ENCODE results near the gene PIP5KL1.

PIP5KL1 gene

DNA sequence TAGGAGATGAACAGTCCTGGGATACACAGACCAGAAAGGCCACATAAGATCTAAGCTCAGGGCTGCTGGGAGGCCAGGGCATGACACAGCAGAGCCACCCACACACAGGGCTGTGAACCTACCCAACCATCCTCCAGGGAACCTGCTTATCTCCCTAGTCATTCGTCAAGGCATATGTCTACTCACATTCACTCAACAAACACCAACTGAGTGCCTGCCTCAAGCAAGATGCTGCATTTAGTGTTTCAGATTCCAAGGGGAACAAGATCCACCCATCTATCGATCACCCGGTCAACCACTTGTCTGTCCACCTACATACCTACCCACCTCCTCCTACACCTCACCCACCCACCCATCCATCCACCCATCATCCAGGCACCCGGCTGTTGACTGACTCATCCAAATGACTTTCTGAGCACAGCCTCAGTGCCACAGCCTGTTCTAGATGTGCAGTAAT, 5.2 kb upstream of the PIP5KL1 start:
- Histone ChIP-seq H3K9me3 (ENCODE audit: control insufficient read depth, insufficient read depth, low read depth, low read length) (no peaks in the 10 kb centered on the region), H3K27ac (ENCODE audit: low read depth, low read length) (no peak overlapping the region), H3K4me3 (ENCODE audit: low read depth, low read length) (peak overlapping the region; percentile 87; the same call in 1 of the 2 replicates), H3K9ac (ENCODE audit: low read length) (no peak overlapping the region), H3K4me1 (ENCODE audit: control insufficient read depth, insufficient read depth, low read length) (peaks cover 24% of the 10 kb centered on the region), H3K36me3 (ENCODE audit: control insufficient read depth, insufficient read depth, low read length) (no peaks in the 10 kb centered on the region), H3K27me3 (ENCODE audit: control insufficient read depth, insufficient read depth, low read length) (no peaks in the 10 kb centered on the region)

DNA sequence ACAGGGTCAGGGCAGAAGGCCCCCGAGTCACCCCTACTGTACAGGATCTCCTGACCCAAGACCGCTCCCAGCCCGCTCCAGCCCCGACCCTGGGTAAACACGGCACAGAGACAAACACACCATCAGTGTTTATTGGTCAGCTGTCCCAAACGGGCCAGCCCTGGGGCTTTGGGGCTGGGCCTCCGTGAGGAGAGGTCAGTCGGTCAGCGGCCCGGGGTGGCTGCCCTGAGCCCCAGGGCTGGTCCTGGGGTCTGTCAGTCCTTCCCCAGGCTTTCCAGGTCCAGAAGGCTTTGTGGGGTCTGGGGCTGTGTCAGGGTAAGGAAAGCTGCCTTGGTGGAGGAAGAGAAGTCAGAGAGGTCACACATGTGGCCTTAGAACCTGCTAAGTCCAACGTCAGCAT, 4.4 kb upstream of the PIP5KL1 start:
- H3K9ac ChIP-seq (ENCODE audit: low read length), result no peak overlapping the region

DNA sequence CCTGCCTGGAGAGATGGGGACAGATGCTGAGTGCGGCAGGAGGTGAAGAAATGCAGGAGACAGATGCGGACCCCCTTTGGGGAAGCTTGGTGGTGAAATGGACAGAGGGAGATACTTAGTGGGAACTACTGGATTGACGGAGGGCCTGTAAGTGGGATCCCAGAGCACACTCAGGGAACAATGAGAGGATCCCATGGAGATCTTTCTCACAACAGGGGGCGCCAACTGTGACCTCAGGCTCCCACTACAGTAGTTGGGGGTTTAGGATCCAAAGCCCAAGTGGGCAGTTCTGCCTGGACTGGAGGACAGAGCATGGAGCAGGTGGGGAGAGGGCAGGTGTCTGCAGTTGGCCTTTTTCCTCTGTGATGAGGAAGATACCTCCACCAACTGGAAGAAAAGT, 3.7 kb upstream of the PIP5KL1 start:
- peaks cover 30% of the 10 kb centered on the region for H3K4me1 ChIP-seq (ENCODE audit: control insufficient read depth, insufficient read depth, low read length)
- H3K36me3 ChIP-seq (ENCODE audit: control insufficient read depth, insufficient read depth, low read length), result no peaks in the 10 kb centered on the region
- no peak overlapping the region for H3K27ac ChIP-seq (ENCODE audit: low read depth, low read length)
- H3K4me3 ChIP-seq (ENCODE audit: low read depth, low read length), result no peak overlapping the region
- no peaks in the 10 kb centered on the region for H3K9me3 ChIP-seq (ENCODE audit: control insufficient read depth, insufficient read depth, low read depth, low read length)
- no peak overlapping the region for H3K9ac ChIP-seq (ENCODE audit: low read length)
- H3K27me3 ChIP-seq (ENCODE audit: control insufficient read depth, insufficient read depth, low read length), result peaks cover 10% of the 10 kb centered on the region

More for the DNA sequence above, 4.4 kb upstream of the PIP5KL1 start:
- Histone ChIP-seq H3K4me3 (ENCODE audit: low read depth, low read length) (no peak overlapping the region), H3K36me3 (ENCODE audit: control insufficient read depth, insufficient read depth, low read length) (no peaks in the 10 kb centered on the region), H3K27me3 (ENCODE audit: control insufficient read depth, insufficient read depth, low read length) (peaks cover 3% of the 10 kb centered on the region; the same call in 1 of the 2 replicates), H3K27ac (ENCODE audit: low read depth, low read length) (no peak overlapping the region), H3K9me3 (ENCODE audit: control insufficient read depth, insufficient read depth, low read depth, low read length) (no peaks in the 10 kb centered on the region), H3K4me1 (ENCODE audit: control insufficient read depth, insufficient read depth, low read length) (peaks cover 27% of the 10 kb centered on the region)

DNA sequence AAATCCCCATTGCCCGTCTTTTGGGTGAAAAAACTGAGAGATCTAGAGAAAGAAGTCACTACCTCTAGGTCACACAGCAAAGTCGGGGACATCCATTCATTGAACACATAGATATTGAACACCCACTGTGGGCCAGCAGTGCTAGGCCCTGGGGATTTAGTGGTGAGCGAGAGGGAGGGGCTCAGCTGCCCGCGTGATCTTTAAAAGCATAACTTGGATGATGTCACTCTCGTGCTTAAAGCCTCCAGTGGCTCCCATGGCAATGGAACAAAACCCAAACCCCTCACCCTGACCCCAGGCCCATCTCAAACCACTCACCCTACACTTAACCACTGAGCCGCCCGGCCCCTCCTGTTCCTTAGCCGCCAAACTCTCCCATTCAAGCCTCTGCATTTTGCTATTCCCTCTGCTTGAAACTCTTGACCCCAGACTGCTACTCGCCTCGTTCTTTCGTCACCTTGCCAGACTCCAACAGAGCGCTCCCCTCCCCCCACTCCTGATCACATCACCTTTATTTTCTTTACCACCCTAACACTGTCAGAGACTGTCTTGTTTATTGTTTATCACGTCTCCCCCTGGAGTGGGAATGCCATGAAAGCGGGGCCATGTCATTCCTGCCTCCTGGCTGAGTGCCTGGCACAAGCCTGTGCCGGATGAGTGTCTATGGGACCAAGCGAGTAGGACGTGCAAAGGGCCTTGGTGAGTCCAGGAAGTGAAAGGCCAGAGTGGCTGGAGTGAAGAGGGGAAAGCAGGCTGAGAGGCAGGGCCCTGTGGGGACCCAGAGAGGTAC, 710 bp upstream of the PIP5KL1 start:
- Histone ChIP-seq H3K4me1 (ENCODE audit: control insufficient read depth, insufficient read depth, low read length) (peaks cover 38% of the 10 kb centered on the region), H3K27ac (ENCODE audit: low read depth, low read length) (peak overlapping the region; percentile 27; the same call in 1 of the 2 replicates), H3K27me3 (ENCODE audit: control insufficient read depth, insufficient read depth, low read length) (peaks cover 38% of the 10 kb centered on the region), H3K9me3 (ENCODE audit: control insufficient read depth, insufficient read depth, low read depth, low read length) (no peaks in the 10 kb centered on the region), H3K9ac (ENCODE audit: low read length) (peak overlapping the region; percentile 55), H3K4me3 (ENCODE audit: low read depth, low read length) (peak overlapping the region; percentile 56), H3K36me3 (ENCODE audit: control insufficient read depth, insufficient read depth, low read length) (no peaks in the 10 kb centered on the region)

DNA sequence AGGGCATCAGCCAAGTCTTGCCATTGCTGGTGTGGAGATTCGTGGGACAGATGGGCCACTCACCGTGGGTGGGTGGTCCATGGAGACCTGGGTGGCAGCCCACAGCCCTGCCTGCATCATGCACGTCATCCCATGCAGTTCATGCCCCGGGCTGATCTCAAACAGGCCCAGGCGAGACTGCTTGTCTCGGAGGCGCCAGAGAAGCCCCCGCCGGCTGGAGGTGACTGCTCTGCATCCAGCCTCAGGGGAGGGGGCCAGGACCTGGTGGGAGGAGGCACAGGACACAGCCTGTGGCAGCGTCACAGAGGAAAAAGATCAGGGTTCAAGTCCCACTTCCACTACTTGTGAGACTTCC, 975 bp downstream of the PIP5KL1 start:
- Histone ChIP-seq H3K9ac (ENCODE audit: low read length) (no peak overlapping the region), H3K27me3 (ENCODE audit: control insufficient read depth, insufficient read depth, low read length) (peaks cover 49% of the 10 kb centered on the region), H3K27ac (ENCODE audit: low read depth, low read length) (no peak overlapping the region), H3K36me3 (ENCODE audit: control insufficient read depth, insufficient read depth, low read length) (no peaks in the 10 kb centered on the region), H3K9me3 (ENCODE audit: control insufficient read depth, insufficient read depth, low read depth, low read length) (no peaks in the 10 kb centered on the region), H3K4me1 (ENCODE audit: control insufficient read depth, insufficient read depth, low read length) (peaks cover 36% of the 10 kb centered on the region), H3K4me3 (ENCODE audit: low read depth, low read length) (no peak overlapping the region)

DNA sequence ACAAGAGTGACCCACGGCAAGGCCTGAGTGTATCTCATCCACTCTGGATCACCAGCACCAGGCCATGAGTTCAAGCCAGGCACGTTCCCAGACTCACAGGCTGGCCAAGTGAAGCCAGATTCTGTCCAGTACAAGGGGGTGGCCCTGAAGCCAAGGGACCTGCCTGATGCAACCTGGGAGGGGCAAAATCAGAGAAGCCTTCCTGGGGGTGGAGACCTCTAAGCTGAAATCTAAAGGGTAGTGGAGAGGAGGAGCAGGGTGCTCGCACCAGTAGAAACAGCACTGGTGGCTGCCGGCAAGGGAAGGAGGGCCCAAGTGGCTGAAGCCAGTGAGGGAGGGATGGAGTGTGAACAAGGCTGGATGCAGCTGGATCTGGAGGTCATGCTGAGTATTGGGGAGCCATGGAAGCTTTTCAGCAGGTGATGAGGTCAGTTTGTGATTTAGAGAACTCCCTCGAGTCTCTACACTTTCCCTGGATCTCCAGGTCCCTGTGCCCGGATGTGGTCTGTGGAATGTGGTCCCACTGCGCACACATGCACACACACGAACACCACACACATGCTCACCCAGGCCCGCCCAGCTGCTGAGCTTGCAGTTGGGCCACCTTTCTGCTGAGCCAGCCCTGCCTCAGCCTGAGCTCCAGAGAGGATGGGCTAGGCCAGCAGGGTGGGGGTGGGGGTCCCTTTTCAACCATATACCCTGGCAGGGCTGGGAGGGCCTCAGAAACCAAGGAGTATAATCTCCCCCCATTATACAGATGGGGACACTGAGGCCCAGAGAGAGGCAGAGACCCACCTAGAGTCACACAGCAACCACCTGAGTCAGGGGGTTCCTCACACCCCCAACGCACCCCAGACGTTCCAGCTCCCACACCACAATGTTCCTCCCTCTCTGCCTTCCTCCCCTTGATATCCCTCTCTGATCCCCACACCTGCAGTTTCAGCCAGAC, 1.6 kb downstream of the PIP5KL1 start:
- H3K36me3 ChIP-seq (ENCODE audit: control insufficient read depth, insufficient read depth, low read length), result no peaks in the 10 kb centered on the region
- H3K4me3 ChIP-seq (ENCODE audit: low read depth, low read length), result peak overlapping the region; percentile 70; the same call in 1 of the 2 replicates
- no peak overlapping the region for H3K9ac ChIP-seq (ENCODE audit: low read length)
- H3K27ac ChIP-seq (ENCODE audit: low read depth, low read length), result no peak overlapping the region
- no peaks in the 10 kb centered on the region for H3K9me3 ChIP-seq (ENCODE audit: control insufficient read depth, insufficient read depth, low read depth, low read length)
- peaks cover 36% of the 10 kb centered on the region for H3K4me1 ChIP-seq (ENCODE audit: control insufficient read depth, insufficient read depth, low read length)
- H3K27me3 ChIP-seq (ENCODE audit: control insufficient read depth, insufficient read depth, low read length), result peaks cover 50% of the 10 kb centered on the region

DNA sequence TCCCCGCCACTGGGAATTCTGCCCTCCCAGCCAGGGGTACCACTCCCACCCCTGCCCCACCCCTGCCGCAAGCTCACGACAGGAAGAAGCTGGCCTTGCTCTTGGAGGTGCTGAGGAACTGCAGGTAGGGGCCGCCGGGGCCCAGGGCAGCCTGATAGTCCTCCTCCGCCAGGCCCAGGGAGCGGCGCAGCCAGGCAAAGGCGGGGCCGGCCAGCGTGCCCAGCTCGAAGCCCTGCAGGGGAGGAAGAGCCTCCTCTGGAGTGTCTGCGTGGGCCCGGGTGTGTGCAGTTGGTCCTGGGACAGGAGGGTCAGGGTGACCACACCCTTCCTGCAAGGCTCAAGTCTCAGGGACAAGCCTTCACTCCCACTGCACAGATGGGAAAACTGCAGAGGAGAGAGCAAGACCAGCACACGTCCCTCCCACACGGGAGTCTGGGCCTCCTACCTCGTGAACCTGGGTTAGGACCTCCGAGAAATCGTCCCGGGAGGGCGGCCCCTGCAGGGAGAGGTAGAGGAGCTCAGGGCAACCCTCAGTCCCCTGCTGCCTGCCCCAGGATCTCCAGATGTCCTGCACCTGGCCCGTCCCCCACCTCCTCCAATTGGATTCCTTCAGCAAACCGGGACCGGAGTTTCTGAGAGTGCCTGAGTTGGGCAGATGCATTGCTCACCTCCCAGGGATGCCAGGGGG, 2.4 kb downstream of the PIP5KL1 start:
- no peak overlapping the region for H3K27ac ChIP-seq (ENCODE audit: low read depth, low read length)
- H3K4me1 ChIP-seq (ENCODE audit: control insufficient read depth, insufficient read depth, low read length), result peaks cover 36% of the 10 kb centered on the region
- no peaks in the 10 kb centered on the region for H3K36me3 ChIP-seq (ENCODE audit: control insufficient read depth, insufficient read depth, low read length)
- H3K27me3 ChIP-seq (ENCODE audit: control insufficient read depth, insufficient read depth, low read length), result peaks cover 50% of the 10 kb centered on the region
- no peak overlapping the region for H3K9ac ChIP-seq (ENCODE audit: low read length)
- no peaks in the 10 kb centered on the region for H3K9me3 ChIP-seq (ENCODE audit: control insufficient read depth, insufficient read depth, low read depth, low read length)
- H3K4me3 ChIP-seq (ENCODE audit: low read depth, low read length), result peak overlapping the region; percentile 70

DNA sequence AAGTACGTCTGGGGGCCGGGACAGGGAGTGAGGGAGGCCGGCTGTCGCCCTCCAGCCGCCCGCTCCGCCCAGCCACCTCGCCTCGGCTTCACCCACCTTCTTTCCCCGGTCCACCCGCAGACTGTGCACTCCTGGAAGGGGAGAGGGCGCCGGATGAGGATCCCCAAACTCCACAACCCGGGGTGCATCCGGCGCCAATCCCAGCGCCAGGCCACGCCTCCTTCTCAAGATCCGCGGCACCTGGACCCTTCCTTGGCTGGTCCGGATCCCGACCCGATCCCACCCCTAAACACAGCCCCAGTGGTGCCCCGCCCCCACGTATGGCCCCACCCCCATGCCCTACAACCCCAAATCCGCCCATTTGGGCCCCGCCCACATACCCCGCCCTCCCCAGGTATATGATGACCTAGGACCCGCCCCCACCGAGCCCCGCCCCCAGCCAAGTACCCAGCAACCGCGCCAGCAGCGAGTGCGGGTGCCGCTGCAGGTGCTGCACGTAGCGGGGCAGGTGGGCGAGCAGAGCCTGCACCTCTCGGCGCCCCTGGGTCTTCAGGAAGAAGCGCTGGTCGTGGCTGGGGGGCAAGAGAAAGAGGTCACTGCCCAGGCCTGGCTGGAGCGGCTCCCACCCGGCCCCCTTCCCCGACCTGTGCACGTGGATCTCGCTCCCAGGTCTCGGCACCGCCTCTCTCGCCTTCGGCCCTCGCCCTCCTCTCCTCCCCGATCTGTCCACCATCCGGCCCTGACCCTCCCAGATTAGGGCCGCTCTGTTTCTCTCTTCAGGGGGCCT, 3.2 kb downstream of the PIP5KL1 start:
- peaks cover 36% of the 10 kb centered on the region for H3K4me1 ChIP-seq (ENCODE audit: control insufficient read depth, insufficient read depth, low read length)
- no peaks in the 10 kb centered on the region for H3K9me3 ChIP-seq (ENCODE audit: control insufficient read depth, insufficient read depth, low read depth, low read length)
- no peaks in the 10 kb centered on the region for H3K36me3 ChIP-seq (ENCODE audit: control insufficient read depth, insufficient read depth, low read length)
- peak overlapping the region; percentile 0 for H3K9ac ChIP-seq (ENCODE audit: low read length)
- H3K27ac ChIP-seq (ENCODE audit: low read depth, low read length), result no peak overlapping the region
- peaks cover 50% of the 10 kb centered on the region for H3K27me3 ChIP-seq (ENCODE audit: control insufficient read depth, insufficient read depth, low read length)
- peak overlapping the region; percentile 70 for H3K4me3 ChIP-seq (ENCODE audit: low read depth, low read length)

DNA sequence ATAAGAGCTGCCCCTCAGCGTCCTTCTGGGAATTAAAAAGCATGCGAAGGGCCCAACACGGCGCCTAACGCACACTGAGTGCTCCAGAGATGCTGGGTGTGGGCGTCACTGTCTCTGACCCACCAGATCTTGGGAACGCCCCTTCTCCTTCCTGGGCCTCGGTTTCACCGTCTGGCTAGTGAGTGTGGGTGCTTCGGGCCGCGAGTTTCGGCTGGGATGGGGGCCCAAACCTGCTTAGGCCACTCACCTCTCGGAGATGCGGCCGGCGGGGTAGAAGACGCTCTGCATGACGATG, 3.7 kb downstream of the PIP5KL1 start:
- Histone ChIP-seq H3K4me1 (ENCODE audit: control insufficient read depth, insufficient read depth, low read length) (peaks cover 36% of the 10 kb centered on the region), H3K9me3 (ENCODE audit: control insufficient read depth, insufficient read depth, low read depth, low read length) (no peaks in the 10 kb centered on the region), H3K4me3 (ENCODE audit: low read depth, low read length) (peak overlapping the region; percentile 70), H3K9ac (ENCODE audit: low read length) (peak overlapping the region; percentile 0), H3K36me3 (ENCODE audit: control insufficient read depth, insufficient read depth, low read length) (no peaks in the 10 kb centered on the region), H3K27me3 (ENCODE audit: control insufficient read depth, insufficient read depth, low read length) (peaks cover 55% of the 10 kb centered on the region), H3K27ac (ENCODE audit: low read depth, low read length) (no peak overlapping the region)
